K562 (cell line): ENCODE data around the gene POU3F1. TPM values are rescaled to one million over a fixed set of nuclear protein-coding genes. Genes with fewer than 3 reads are reported as not detected.

Experiments
- ATAC-seq: fragments of 200-7000 bp; cut with Tn5 transposase; 3 replicates; pipeline ENCODE4 v1.9.1; 2020; ENCODE audit warnings: moderate library complexity
- BruUV-seq: library from RNA; stranded (reverse); fragments of 400-500 nt; replicated peaks from 2 replicates; lab custom pipeline; 2021; lab: Mats Ljungman, UMichigan
- CTCF ChIA-PET: fragments of 300-600 bp; formaldehyde crosslinking; extraction: SDS; loops from one replicate; lab custom pipeline; 2021; ENCODE audit warnings: low intra/inter-chr PET ratio; lab: Yijun Ruan, JAX
- POLR2A ChIA-PET: fragments of 300-600, 350-650 bp; sonication (Branson Sonifier 250); formaldehyde crosslinking; extraction: SDS; loops from one replicate; lab custom pipeline; 2021; ENCODE audit warnings: antibody characterized with exemption, inconsistent platforms; lab: Yijun Ruan, JAX
- DNase-seq, 4 experiments: peaks; one replicate each; pipeline versions ENCODE4 v3.0.0 to v3.0.0-alpha.2; 2011 to 2018; ENCODE audit warnings: low spot score in 3 of 4, mixed read lengths in 3 of 4; ENCODE audit errors: extremely low read depth in 1 of 4
- FAIRE-seq: peaks from 2 replicates; lab custom pipeline; 2011; peaks lifted over from hg19 to GRCh38; lab: Jason Lieb, UNC
- H2AFZ ChIP-seq: 2 replicates; pipeline ENCODE4 v1.6.0; 2011; ENCODE audit warnings: low read depth, low read length, control low read depth, inconsistent platforms
- H3K27ac ChIP-seq: fragments of 200-600 bp; 3 replicates; pipeline ENCODE4 v1.8.0; 2011; ENCODE audit warnings: low read depth, mild to moderate bottlenecking, control low read depth, inconsistent platforms, low read length, moderate library complexity, mixed read lengths; ENCODE audit errors: extremely low read depth
- H3K27me3 ChIP-seq, 2 experiments: fragments of 300-600 bp in 1 of 2; 2 replicates in 1 of 2; 3 replicates in 1 of 2; pipeline versions ENCODE4 v1.6.0 to v1.8.0; 2011; ENCODE audit warnings: inconsistent platforms in 2 of 2, low read length in 2 of 2, mild to moderate bottlenecking in 1 of 2, mixed read lengths in 1 of 2, moderate library complexity in 1 of 2; ENCODE audit not compliant: control insufficient read depth in 2 of 2, insufficient read depth in 2 of 2
- H3K36me3 ChIP-seq: fragments of 300-600 bp; 3 replicates; pipeline ENCODE4 v1.8.0; 2011; ENCODE audit warnings: mild to moderate bottlenecking, low read length, inconsistent platforms; ENCODE audit not compliant: control insufficient read depth, insufficient read depth
- H3K4me1 ChIP-seq, 2 experiments: fragments of 200-600 bp in 1 of 2; replicated peaks in 1 of 2; 2 replicates in 1 of 2; 3 replicates in 1 of 2; pipeline versions ENCODE4 v1.5.1 to v1.8.0; 2011; ENCODE audit warnings: inconsistent platforms in 2 of 2, low read length in 2 of 2, mild to moderate bottlenecking in 1 of 2, mixed read lengths in 1 of 2, moderate library complexity in 1 of 2; ENCODE audit not compliant: control insufficient read depth in 2 of 2, insufficient read depth in 2 of 2
- H3K4me2 ChIP-seq: 2 replicates; pipeline ENCODE4 v1.6.1; 2011; ENCODE audit warnings: low read length, control low read depth, inconsistent platforms, mixed read lengths; ENCODE audit not compliant: insufficient read depth
- H3K4me3 ChIP-seq: fragments of 200-600 bp; sonication (generic), shearing (Covaris generic); 2 replicates; pipeline ENCODE4 v1.5.1; 2016; ENCODE audit warnings: control low read depth, inconsistent platforms
- H3K79me2 ChIP-seq: fragments of 200-600 bp; 3 replicates; pipeline ENCODE4 v1.8.0; 2011; ENCODE audit warnings: low read length, inconsistent platforms; ENCODE audit not compliant: control insufficient read depth, insufficient read depth
- H3K9ac ChIP-seq, 2 experiments: 2 replicates each; pipeline versions ENCODE4 v1.6.0 to v1.6.1; 2011; ENCODE audit warnings: low read depth in 2 of 2, low read length in 2 of 2, control low read depth in 1 of 2, inconsistent platforms in 1 of 2, mild to moderate bottlenecking in 1 of 2, mixed read lengths in 1 of 2; ENCODE audit not compliant: insufficient read depth in 1 of 2
- H3K9me1 ChIP-seq: one replicate; pipeline ENCODE4 v1.6.0; 2011; ENCODE audit warnings: inconsistent platforms, mild to moderate bottlenecking, low read length, moderate library complexity; ENCODE audit not compliant: control insufficient read depth, insufficient read depth
- H3K9me3 ChIP-seq: replicated peaks from 2 replicates; pipeline ENCODE4 v1.5.1; 2011; ENCODE audit warnings: low read depth, low read length, inconsistent platforms; ENCODE audit not compliant: control insufficient read depth, insufficient read depth
- H4K20me1 ChIP-seq: replicated peaks from 2 replicates; pipeline ENCODE4 v1.6.1; 2011; ENCODE audit warnings: low read length, inconsistent platforms, mixed read lengths; ENCODE audit not compliant: control insufficient read depth, insufficient read depth
- BCOR ChIP-seq: fragments of 450-650 bp; IDR thresholded peaks from 2 replicates; pipeline ENCODE4 v1.6.1; 2016
- CREB1 ChIP-seq, 2 experiments: sonication (generic) in 1 of 2; formaldehyde crosslinking in 1 of 2; IDR thresholded peaks; 2 replicates each; pipeline versions ENCODE4 v1.6.1 to v1.8.0; 2012 to 2022; ENCODE audit warnings: inconsistent platforms in 1 of 2, mild to moderate bottlenecking in 1 of 2, missing genetic modification reagents in 1 of 2, moderate library complexity in 1 of 2
- KDM1A ChIP-seq, 2 experiments: fragments of 450-650 bp; IDR thresholded peaks; 2 replicates each; pipeline ENCODE4 v1.6.1; 2016; ENCODE audit warnings: mild to moderate bottlenecking in 2 of 2
- PML ChIP-seq: IDR thresholded peaks from 2 replicates; pipeline ENCODE4 v1.6.1; 2012; ENCODE audit warnings: low read length, inconsistent platforms
- RBM25 ChIP-seq: fragments of 200-400 bp; formaldehyde crosslinking; IDR thresholded peaks from 2 replicates; pipeline ENCODE4 v1.6.1; 2018; ENCODE audit warnings: low read length, low read depth, moderate library complexity; ENCODE audit not compliant: severe bottlenecking
- TAF1 ChIP-seq: IDR thresholded peaks from 2 replicates; pipeline ENCODE4 v1.6.1; 2011; ENCODE audit warnings: mild to moderate bottlenecking, low read length, moderate library complexity; ENCODE audit not compliant: insufficient read depth, control insufficient read depth, severe bottlenecking; ENCODE audit errors: extremely low read depth
- ZFP36 ChIP-seq: fragments of 150-350 bp; IDR thresholded peaks from 2 replicates; pipeline ENCODE4 v1.6.1; 2018; ENCODE audit warnings: low read length, low read depth; ENCODE audit not compliant: partially characterized antibody
- ZNF407 ChIP-seq: fragments of 450-650 bp; IDR thresholded peaks from 2 replicates; pipeline ENCODE4 v1.6.1; 2016; ENCODE audit warnings: low read depth
- ZNF444 ChIP-seq: fragments of 250-450 bp; sonication (Bioruptor Pico); IDR thresholded peaks from 2 replicates; pipeline ENCODE4 v1.4.0; 2020; ENCODE audit warnings: mild to moderate bottlenecking, moderate library complexity
- WGBS: fragments of 100-300 bp; shearing (Covaris generic); methylation state at CpG from one replicate; pipeline ENCODE4 v1.1.6; 2016; ENCODE audit warnings: low coverage, mixed read lengths; ENCODE audit not compliant: insufficient coverage; ENCODE audit errors: missing lambda C conversion rate; 5-methylcytosine and 5-hydroxymethylcytosine counted together
- in situ Hi-C: fragments of 300-500 bp; cut with MboI; formaldehyde crosslinking; loops from 4 replicates; pipeline ENCODE4 v1.15.0; 2018; ENCODE audit warnings: inconsistent platforms, mixed read lengths
- intact Hi-C: fragments of 100-400 bp; cut with micrococcal nuclease; formaldehyde crosslinking; loops from 2 replicates; pipeline ENCODE4 v1.14.2; 2022
- polyA plus RNA-seq, 8 experiments: library from polyadenylated mRNA; depleted of rRNA in 4 of 8; stranded (reverse) in 5 of 8; unstranded in 3 of 8; fragments of >200 nt; fragmentation: Nextera tagmentation in 2 of 8; fragmentation: Illumina TruSeq in 1 of 8; extraction: Ambion mirVana in 2 of 8; extraction: Trizol in 1 of 8; gene quantifications; 2 replicates each; pipeline versions ENCODE4 v1.2.1 to v1.2.3, GENCODE V29; 2011 to 2014; ENCODE audit warnings: inconsistent platforms in 1 of 8, missing spikeins in 1 of 8
- total RNA-seq, 7 experiments: library from RNA; depleted of rRNA in 6 of 7; stranded (reverse); fragments of >200 nt in 6 of 7; fragmentation: Illumina TruSeq in 2 of 7; extraction: Trizol in 2 of 7; gene quantifications; 2 replicates each; pipeline versions ENCODE4 v1.2.1 to v1.2.3, GENCODE V29; 2011 to 2021; ENCODE audit warnings: low replicate concordance in 1 of 7

Gene POU3F1
- total and polyA plus RNA-seq, 9 of the 15 experiments (the other 6 are each of a cell fraction or from before 2014, with no cell fraction given): 0.09 TPM; not detected in 8

GRCh38 chr1:38060498-38060897 lies 13.9 kb upstream of the POU3F1 start:
- Histone ChIP-seq H3K9me3 (no peaks in the 10 kb centered on the region), H3K27me3 (peaks cover 2 to 9% of the 10 kb centered on the region in 2 experiments; a peak in 2 of 5 replicates), H3K9ac (no peak overlapping the region), H3K79me2 (no peaks in the 10 kb centered on the region), H3K4me1 (peaks cover 12 to 21% of the 10 kb centered on the region in 2 experiments; a peak in 4 of 5 replicates), H3K4me3 (no peak overlapping the region), H4K20me1 (no peaks in the 10 kb centered on the region), H3K27ac (no peak overlapping the region), H3K4me2 (no peak overlapping the region), H2AFZ (no peak overlapping the region), H3K9me1 (no peaks in the 10 kb centered on the region), H3K36me3 (no peaks in the 10 kb centered on the region)
- WGBS: 9% methylated on average over 2 of the region's 2 CpGs
- DNase-seq: no peak
- intact Hi-C loops: no loop called here
- TF ChIP-seq ZFP36 (peak; percentile 78), BCOR (peak; percentile 71), RBM25 (peak; percentile 87), ZNF407 (no peak), KDM1A (IDR thresholded peaks at IDR 0.05) (0 out of 4 replicates have a peak, but pooled peaks of 1 of the 2 experiments have one; percentile 46), ZNF444 (no peak), TAF1 (no peak), PML (no peak), CREB1 (IDR thresholded peaks at IDR 0.05) (no peak), CREB1 (CRISPR knock-in tag; IDR thresholded peaks at IDR 0.05) (no peak)
- no TSS peak for BruUV-seq
- ChIA-PET CTCF (no interaction called here), POLR2A (interaction anchor here (0.6 to 1.1 kb wide), 2 partner anchors 12 to 19 kb away, joined by 3 to 4 read pairs; no protein-coding TSS in a partner anchor)
- ATAC-seq: no peak
- in situ Hi-C loops: no loop called here
- FAIRE-seq: no peak
